Motor neuron (in vitro differentiated cells): ENCODE measurements around the gene HRH2. TPM values are rescaled to one million over a fixed set of nuclear protein-coding genes. Genes with fewer than 3 reads are reported as not detected.
"Not testable (repeated sequence)": the region's sequence is repeated elsewhere in the genome, so short reads cannot be mapped to it uniquely, and the experiment has no call there.

Experiments used
- ATAC-seq, 8 experiments: fragments of 200-7000 bp; cut with Tn5 transposase; replicated peaks in 6 of 8; 2 replicates each; pipeline ENCODE4 v1.8.0; 2021; ENCODE audit warnings: mild to moderate bottlenecking in 8 of 8, moderate library complexity in 8 of 8
- H3K27ac ChIP-seq, 2 donors: fragments of 250-450 bp; sonication (Bioruptor Pico); 2 replicates each; pipeline ENCODE4 v1.9.0; 2021; ENCODE audit warnings: antibody characterized with exemption in 2 of 2, mild to moderate bottlenecking in 2 of 2, moderate library complexity in 1 of 2
- H3K4me1 ChIP-seq, 2 donors: fragments of 250-450 bp; sonication (Bioruptor Pico); replicated peaks in 1 of 2; 2 replicates each; pipeline ENCODE4 v1.6.1; 2021; ENCODE audit warnings: antibody characterized with exemption in 2 of 2, mild to moderate bottlenecking in 2 of 2, moderate library complexity in 1 of 2
- H3K4me3 ChIP-seq, 5 donors: fragments of 250-450 bp; sonication (Bioruptor Pico); 2 replicates each; pipeline ENCODE4 v1.9.0; 2021; ENCODE audit warnings: antibody characterized with exemption in 5 of 5, mild to moderate bottlenecking in 5 of 5, moderate library complexity in 4 of 5
- WGBS, 10 experiments: fragments of 450-650 bp; shearing (Covaris generic); methylation state at CpG; one replicate each; pipeline ENCODE4 v1.0.0; 2022; 5-methylcytosine and 5-hydroxymethylcytosine counted together
- in situ Hi-C, 9 experiments: fragments of 400-800 bp; cut with MboI; loops; one replicate each; pipeline ENCODE4 v1.15.0; 2021; ENCODE audit warnings: low sequenced_read_pairs in 9 of 9, low pct_unique_long_range_greater_than_20kb in 2 of 9; ENCODE audit not compliant: unreplicated experiment in 9 of 9
- total RNA-seq, 8 experiments: library from RNA; unstranded; fragments of 300-600 nt; gene quantifications; 2 replicates each; pipeline versions ENCODE4 v1.2.3 to v1.2.4, GENCODE V29; 2022

The HRH2 gene
- total RNA-seq, 8 experiments from 2014 or later: 0.42 to 7.2 (median 0.68) TPM

DNA sequence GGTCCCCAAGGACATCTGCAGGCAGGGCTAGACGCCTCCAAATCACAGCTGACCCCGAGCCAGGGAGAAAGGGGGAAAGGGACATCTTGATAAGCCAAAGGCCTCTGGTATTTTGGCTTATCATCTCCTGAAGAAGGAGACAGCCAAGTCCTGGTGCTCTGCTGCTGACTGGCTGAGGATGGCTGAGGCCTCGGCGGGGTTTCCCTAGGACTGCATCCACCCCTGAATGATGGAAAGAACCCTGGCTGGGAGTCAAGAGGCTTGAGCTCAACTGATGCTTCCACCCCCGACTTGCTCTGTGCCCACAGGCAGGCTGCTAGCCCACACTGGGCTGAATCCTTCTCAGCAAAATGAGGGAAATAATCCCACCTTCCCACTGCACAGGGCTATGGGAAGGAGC is 30.9 kb upstream of the HRH2 start:
- in situ Hi-C loops: no loop called here

GRCh38 chr5:175627739-175628138 is 30.1 kb upstream of the HRH2 start:
- Histone ChIP-seq H3K4me1 (peaks cover 0 to 4% of the 10 kb centered on the region in 2 donors), H3K4me3 (no peak overlapping the region), H3K27ac (no peak overlapping the region)
- in situ Hi-C loops: no loop called here
- WGBS, 10 experiments: 0 to 100% (median 69%) methylated on average over 1 to 2 of the region's 4 CpGs; no CpG with 5 or more reads in 2 of the 10 experiments
- ATAC-seq: peak in 3 of 8 experiments; percentile 25 to 50 (median 48)

More for the DNA sequence above, 30.9 kb upstream of the HRH2 start:
- H3K4me1 ChIP-seq: peaks cover 0 to 4% of the 10 kb centered on the region in 2 donors
- ATAC-seq: no peak
- WGBS, 10 experiments: 0 to 80% (median 56%) methylated on average over 1 to 5 of the region's 5 CpGs; no CpG with 5 or more reads in 4 of the 10 experiments
- H3K4me3 ChIP-seq: no peak overlapping the region
- no peak overlapping the region for H3K27ac ChIP-seq

GRCh38 chr5:175628668-175629067 is 29.2 kb upstream of the HRH2 start:
- H3K4me1 ChIP-seq: no peaks in the 10 kb centered on the region
- 4 to 93% (median 69%) methylated on average over 2 to 4 of the region's 8 CpGs; no CpG with 5 or more reads in 3 of the 10 experiments for WGBS, 10 experiments
- no peak overlapping the region for H3K27ac ChIP-seq
- no peak overlapping the region for H3K4me3 ChIP-seq
- ATAC-seq: peak in 2 of 8 experiments; percentile 13 to 22
- in situ Hi-C loops: no loop called here

- H3K4me3 ChIP-seq: no peak overlapping the region
- no peak overlapping the region for H3K27ac ChIP-seq
- ATAC-seq: peak in 4 of 8 experiments; percentile 19 to 44 (median 26)
- no peaks in the 10 kb centered on the region for H3K4me1 ChIP-seq
- in situ Hi-C loops: no loop called here
- 0 to 100% (median 53%) methylated on average over 1 to 5 of the region's 6 CpGs; no CpG with 5 or more reads in 4 of the 10 experiments for WGBS, 10 experiments
These were observed 28.6 kb upstream of the HRH2 start for GRCh38 chr5:175629261-175629660.

GRCh38 chr5:175629793-175630192 is 28.1 kb upstream of the HRH2 start:
- 0 to 100% (median 74%) methylated on average over 1 of the region's 1 CpG; no CpG with 5 or more reads in 4 of the 10 experiments for whole genome bisulfite sequencing, 10 experiments
- Histone ChIP-seq H3K4me1 (no peaks in the 10 kb centered on the region), H3K27ac (no peak overlapping the region), H3K4me3 (no peak overlapping the region)
- ATAC-seq: no peak
- in situ Hi-C loops: no loop called here

DNA sequence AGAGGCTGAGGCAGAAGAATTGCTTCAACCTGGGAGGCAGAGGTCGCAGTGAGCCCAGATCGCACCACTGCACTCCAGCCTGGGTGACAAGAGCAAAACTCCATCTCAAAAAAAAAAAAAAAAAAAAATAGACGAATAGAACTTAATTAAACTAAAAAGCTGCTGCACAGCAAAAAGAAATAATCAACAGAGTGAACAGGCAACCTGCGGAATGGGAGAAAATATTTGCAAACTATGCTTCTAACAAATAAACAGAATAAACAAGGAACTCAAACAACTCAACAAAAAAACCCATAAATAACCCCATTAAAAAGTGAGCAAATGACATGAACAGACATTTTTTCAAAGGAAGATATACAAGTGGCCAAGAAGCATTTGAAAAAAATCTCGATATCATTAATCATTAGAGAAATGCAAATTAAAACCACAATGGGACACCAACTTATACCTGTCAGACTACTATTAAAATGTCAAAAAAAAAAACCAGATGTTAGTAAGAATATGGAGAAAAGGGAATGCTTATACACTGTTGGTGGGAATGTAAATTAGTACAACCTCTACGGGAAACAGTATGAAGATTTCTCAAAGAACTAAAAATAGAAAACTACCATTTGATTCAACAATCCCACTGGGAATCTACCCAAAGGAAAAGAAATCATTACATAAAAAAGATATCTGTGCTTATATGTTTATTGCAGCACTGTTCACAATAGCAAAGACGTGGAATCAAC is 21.9 kb upstream of the HRH2 start:
- in situ Hi-C loops: no loop called here

DNA sequence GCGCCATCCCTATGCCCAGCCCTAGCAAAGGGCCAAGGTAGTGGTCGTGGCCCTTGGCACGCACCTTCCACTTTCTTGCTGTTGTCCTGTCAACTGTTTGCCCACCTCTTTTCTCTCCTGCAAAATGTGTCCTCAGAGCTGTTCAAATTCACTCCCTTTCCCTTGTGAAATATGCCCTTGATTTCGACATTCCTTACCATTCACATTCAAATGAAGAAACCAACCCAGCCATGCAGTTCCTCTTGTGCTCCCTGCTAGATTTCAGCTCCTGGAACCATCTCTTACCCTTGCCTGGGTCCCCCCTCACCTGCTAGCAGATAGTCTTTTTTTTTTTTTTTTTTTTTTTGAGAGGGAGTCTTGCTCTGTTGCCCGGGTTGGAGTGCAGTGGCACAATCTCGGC is 19.6 kb upstream of the HRH2 start:
- ATAC-seq: no peak
- no peak overlapping the region for H3K27ac ChIP-seq
- in situ Hi-C loops: no loop called here
- H3K4me3 ChIP-seq: no peak overlapping the region
- no peaks in the 10 kb centered on the region for H3K4me1 ChIP-seq
- WGBS, 10 experiments: 0 to 100% (median 52%) methylated on average over 1 to 6 of the region's 6 CpGs; no CpG with 5 or more reads in 3 of the 10 experiments

More for the DNA sequence above, 21.9 kb upstream of the HRH2 start:
- peak in 3 of 8 experiments; percentile 45 to 56 (median 51) for ATAC-seq
- H3K4me3 ChIP-seq: no peak overlapping the region
- no peak overlapping the region for H3K27ac ChIP-seq
- 11 to 83% (median 63%) methylated on average over 1 to 7 of the region's 7 CpGs for WGBS, 10 experiments
- no peaks in the 10 kb centered on the region for H3K4me1 ChIP-seq

GRCh38 chr5:175640106-175640775 is 17.6 kb upstream of the HRH2 start:
- in situ Hi-C loops: no loop called here
- Histone ChIP-seq H3K4me3 (no peak overlapping the region), H3K4me1 (no peaks in the 10 kb centered on the region), H3K27ac (no peak overlapping the region)
- 0 to 80% (median 41%) methylated on average over 1 to 7 of the region's 9 CpGs; no CpG with 5 or more reads in 2 of the 10 experiments for WGBS, 10 experiments
- ATAC-seq: peak in 4 of 8 experiments; percentile 15 to 50 (median 20)

DNA sequence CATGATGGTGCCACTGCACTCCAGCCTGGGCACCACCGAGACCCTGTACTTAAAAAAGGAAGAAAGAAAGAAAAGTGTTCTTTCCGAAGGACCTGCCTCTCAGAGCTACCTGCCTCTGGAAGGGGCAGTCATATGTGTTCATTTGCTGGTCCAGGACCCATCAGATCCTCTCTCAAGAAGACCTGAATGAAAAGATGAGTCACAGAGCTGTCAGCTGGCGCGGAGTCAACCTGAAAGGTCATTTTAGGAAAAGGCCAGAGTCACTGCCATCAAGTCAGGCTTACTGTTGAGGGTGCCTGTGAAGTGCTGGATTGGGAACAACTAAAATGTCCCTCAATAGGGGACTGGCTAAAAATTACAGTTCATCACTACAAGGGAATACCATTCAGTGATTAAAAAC is 14.9 kb upstream of the HRH2 start:
- Histone ChIP-seq H3K4me3 (no peak overlapping the region), H3K27ac (no peak overlapping the region), H3K4me1 (no peaks in the 10 kb centered on the region)
- no peak for ATAC-seq
- 21 to 100% (median 38%) methylated on average over 1 to 4 of the region's 4 CpGs; no CpG with 5 or more reads in 4 of the 10 experiments for WGBS, 10 experiments
- in situ Hi-C loops: no loop called here

GRCh38 chr5:175646251-175646650 is 11.6 kb upstream of the HRH2 start:
- in situ Hi-C loops: no loop called here
- ATAC-seq: no peak
- WGBS, 10 experiments: 0 to 100% (median 57%) methylated on average over 1 to 3 of the region's 3 CpGs; no CpG with 5 or more reads in 3 of the 10 experiments

DNA sequence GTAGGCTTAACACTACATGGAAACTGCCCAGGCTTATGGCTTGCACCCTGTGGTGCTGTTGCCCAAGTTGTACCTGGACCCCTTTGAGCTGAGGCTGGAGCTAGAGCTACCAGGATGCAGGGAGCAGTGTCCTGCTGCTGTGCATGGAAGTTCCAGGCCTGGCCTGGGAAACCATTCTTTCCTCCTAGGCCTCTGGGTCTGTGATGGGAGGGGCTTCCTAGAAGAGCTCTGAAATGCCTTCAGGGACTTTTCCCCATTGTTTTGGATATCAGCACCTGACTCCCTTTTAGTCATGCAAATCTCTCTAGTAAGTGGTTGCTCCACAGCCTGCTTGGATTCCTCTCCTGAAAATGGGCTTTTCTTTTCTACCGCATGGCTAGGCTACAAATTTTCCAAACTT is 7.9 kb upstream of the HRH2 start:
- no peak overlapping the region for H3K27ac ChIP-seq
- no peak overlapping the region for H3K4me3 ChIP-seq
- WGBS, 10 experiments: 17 to 100% (median 67%) methylated on average over 1 of the region's 1 CpG; no CpG with 5 or more reads in 3 of the 10 experiments
- no peak for ATAC-seq
- no peaks in the 10 kb centered on the region for H3K4me1 ChIP-seq
- in situ Hi-C loops: no loop called here

More at GRCh38 chr5:175646251-175646650, 11.6 kb upstream of the HRH2 start:
- Histone ChIP-seq H3K27ac (no peak overlapping the region), H3K4me3 (no peak overlapping the region), H3K4me1 (no peaks in the 10 kb centered on the region)

GRCh38 chr5:175650430-175651205 is 7.3 kb upstream of the HRH2 start:
- H3K27ac ChIP-seq, H3K4me1 ChIP-seq, in situ Hi-C loops, ATAC-seq, H3K4me3 ChIP-seq: not testable (repeated sequence)
